ENCODE data around the gene TBC1D7.

TBC1D7 gene

GRCh38 chr6:13275435-13275989 is 52.8 kb downstream of the TBC1D7 start:
- peak overlapping the region; percentile 85 for H3K4me3 ChIP-seq (ENCODE audit: low read depth, low read length)
- DNase-seq (ENCODE audit: low read depth) = no peak
- TF ChIP-seq POLR2A (IDR thresholded peaks at IDR 0.05; ENCODE audit: extremely low read depth, insufficient read length) = no peak
- no peak for TF ChIP-seq MAX (IDR thresholded peaks at IDR 0.05; ENCODE audit: low read depth, low read length)
- TF ChIP-seq CTCF (IDR thresholded peaks at IDR 0.05; ENCODE audit: low read depth, low read length) = no peak
- no peak for TF ChIP-seq MYC (IDR thresholded peaks at IDR 0.05; ENCODE audit: low read depth, low read length)

GRCh38 chr6:13274707-13275434 is 53.5 kb downstream of the TBC1D7 start:
- DNase-seq (ENCODE audit: low read depth) = peak; percentile 44
- no peak for TF ChIP-seq POLR2A (IDR thresholded peaks at IDR 0.05; ENCODE audit: extremely low read depth, insufficient read length)
- no peak for TF ChIP-seq MAX (IDR thresholded peaks at IDR 0.05; ENCODE audit: low read depth, low read length)
- no peak for TF ChIP-seq CTCF (IDR thresholded peaks at IDR 0.05; ENCODE audit: low read depth, low read length)
- no peak for TF ChIP-seq MYC (IDR thresholded peaks at IDR 0.05; ENCODE audit: low read depth, low read length)
- peak overlapping the region; percentile 85 for H3K4me3 ChIP-seq (ENCODE audit: low read depth, low read length)

GRCh38 chr6:13273931-13274706 is 54.2 kb downstream of the TBC1D7 start:
- DNase-seq (ENCODE audit: low read depth) = peak; percentile 88
- TF ChIP-seq MYC (IDR thresholded peaks at IDR 0.05; ENCODE audit: low read depth, low read length) (no peak; the same call in 1 of the 2 replicates), CTCF (IDR thresholded peaks at IDR 0.05; ENCODE audit: low read depth, low read length) (no peak), POLR2A (IDR thresholded peaks at IDR 0.05; ENCODE audit: extremely low read depth, insufficient read length) (peak; percentile 26), MAX (IDR thresholded peaks at IDR 0.05; ENCODE audit: low read depth, low read length) (no peak; the same call in 1 of the 2 replicates)
- H3K4me3 ChIP-seq (ENCODE audit: low read depth, low read length) = peak overlapping the region; percentile 85

GRCh38 chr6:13273202-13273930 is 55.0 kb downstream of the TBC1D7 start:
- peak; percentile 35 for DNase-seq (ENCODE audit: low read depth)
- TF ChIP-seq MAX (IDR thresholded peaks at IDR 0.05; ENCODE audit: low read depth, low read length) (no peak), MYC (IDR thresholded peaks at IDR 0.05; ENCODE audit: low read depth, low read length) (no peak; the same call in 1 of the 2 replicates), CTCF (IDR thresholded peaks at IDR 0.05; ENCODE audit: low read depth, low read length) (no peak), POLR2A (IDR thresholded peaks at IDR 0.05; ENCODE audit: extremely low read depth, insufficient read length) (no peak)
- H3K4me3 ChIP-seq (ENCODE audit: low read depth, low read length) = peak overlapping the region; percentile 85

All from NB4 (cell line).